Measurements from ENCODE around the gene ACKR3. TPM values are rescaled to one million over a fixed set of nuclear protein-coding genes. Genes with fewer than 3 reads are reported as not detected.

ACKR3 gene
- total RNA-seq, 1 donor from 2014 or later: 9.1 TPM

DNA sequence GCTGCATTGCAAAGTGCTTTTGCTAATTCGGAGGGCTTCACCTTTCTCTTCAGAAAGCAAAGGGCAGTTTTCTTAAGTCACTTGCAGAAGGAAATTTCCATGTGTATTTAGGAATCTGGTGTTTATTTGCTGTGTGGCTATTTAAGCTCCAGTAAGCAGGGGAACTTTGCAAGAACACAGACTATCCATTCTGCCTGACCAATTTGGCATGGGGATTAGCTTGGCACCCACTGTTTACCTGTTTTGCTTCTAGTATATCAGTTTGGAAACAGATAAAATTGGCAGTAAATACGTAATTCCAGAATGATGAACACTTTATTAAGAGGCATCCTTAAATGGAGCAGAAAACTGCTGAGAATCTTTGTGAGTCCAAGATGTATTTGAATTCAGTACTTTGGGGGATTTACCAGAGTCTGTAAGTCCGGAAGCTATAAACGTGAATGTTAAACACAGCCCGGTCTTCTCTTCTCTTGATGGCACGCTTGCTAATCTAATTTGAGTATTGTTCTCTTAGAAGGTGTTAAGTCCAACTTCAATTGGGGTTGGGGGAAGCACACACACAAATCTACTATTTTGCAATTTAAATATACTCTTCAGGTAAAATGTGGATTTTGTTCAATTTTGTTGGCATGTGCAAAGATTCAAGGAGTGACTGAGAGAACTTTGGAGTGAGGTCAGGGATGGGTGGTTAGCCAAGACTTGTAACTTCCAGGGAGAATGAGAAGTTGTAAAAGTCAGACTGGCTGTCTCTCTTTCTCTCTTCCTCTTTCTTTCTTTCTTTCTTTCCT is 650 bp downstream of the ACKR3 start:
- intact Hi-C loops (cut with DNase I): no loop called here
- Histone ChIP-seq H3K27ac (no peak overlapping the region), H3K4me1 (peaks cover 22% of the 10 kb centered on the region), H3K27me3 (peaks cover 5% of the 10 kb centered on the region), H3K4me3 (peak overlapping the region; percentile 38), H3K36me3 (no peaks in the 10 kb centered on the region), H3K9me3 (no peaks in the 10 kb centered on the region)
- ATAC-seq (no peak), DNase-seq (no peak)
- TF ChIP-seq, protein P1, sequence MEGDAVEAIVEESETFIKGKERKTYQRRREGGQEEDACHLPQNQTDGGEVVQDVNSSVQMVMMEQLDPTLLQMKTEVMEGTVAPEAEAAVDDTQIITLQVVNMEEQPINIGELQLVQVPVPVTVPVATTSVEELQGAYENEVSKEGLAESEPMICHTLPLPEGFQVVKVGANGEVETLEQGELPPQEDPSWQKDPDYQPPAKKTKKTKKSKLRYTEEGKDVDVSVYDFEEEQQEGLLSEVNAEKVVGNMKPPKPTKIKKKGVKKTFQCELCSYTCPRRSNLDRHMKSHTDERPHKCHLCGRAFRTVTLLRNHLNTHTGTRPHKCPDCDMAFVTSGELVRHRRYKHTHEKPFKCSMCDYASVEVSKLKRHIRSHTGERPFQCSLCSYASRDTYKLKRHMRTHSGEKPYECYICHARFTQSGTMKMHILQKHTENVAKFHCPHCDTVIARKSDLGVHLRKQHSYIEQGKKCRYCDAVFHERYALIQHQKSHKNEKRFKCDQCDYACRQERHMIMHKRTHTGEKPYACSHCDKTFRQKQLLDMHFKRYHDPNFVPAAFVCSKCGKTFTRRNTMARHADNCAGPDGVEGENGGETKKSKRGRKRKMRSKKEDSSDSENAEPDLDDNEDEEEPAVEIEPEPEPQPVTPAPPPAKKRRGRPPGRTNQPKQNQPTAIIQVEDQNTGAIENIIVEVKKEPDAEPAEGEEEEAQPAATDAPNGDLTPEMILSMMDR (IDR thresholded peaks at IDR 0.05): no peak

DNA sequence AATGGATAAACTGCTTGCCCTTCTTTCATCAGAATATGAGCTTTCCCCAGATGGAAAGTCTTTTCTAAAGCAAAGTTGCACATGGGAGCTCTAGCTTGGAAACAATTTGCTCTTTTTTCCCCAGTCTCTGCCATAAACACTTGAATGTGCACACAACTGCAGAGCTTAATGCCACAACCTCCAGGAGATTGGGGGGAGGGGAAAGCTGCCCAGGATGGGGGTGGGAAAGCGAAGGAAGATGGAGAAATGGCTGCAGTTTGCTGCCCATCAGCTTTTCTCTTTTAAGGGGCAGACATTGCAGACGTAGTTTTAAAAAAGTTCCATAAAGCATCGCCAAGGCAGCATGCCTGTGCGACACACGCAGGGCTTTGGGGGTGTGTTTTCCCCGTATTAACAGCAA is 1.5 kb downstream of the ACKR3 start:
- intact Hi-C loops (cut with DNase I): no loop called here
- Histone ChIP-seq H3K27me3 (peaks cover 5% of the 10 kb centered on the region), H3K4me1 (peaks cover 22% of the 10 kb centered on the region), H3K27ac (no peak overlapping the region), H3K4me3 (peak overlapping the region; percentile 38), H3K36me3 (no peaks in the 10 kb centered on the region), H3K9me3 (no peaks in the 10 kb centered on the region)
- ATAC-seq: no peak
- TF ChIP-seq, protein P1 (IDR thresholded peaks at IDR 0.05): no peak
- no peak for DNase-seq

DNA sequence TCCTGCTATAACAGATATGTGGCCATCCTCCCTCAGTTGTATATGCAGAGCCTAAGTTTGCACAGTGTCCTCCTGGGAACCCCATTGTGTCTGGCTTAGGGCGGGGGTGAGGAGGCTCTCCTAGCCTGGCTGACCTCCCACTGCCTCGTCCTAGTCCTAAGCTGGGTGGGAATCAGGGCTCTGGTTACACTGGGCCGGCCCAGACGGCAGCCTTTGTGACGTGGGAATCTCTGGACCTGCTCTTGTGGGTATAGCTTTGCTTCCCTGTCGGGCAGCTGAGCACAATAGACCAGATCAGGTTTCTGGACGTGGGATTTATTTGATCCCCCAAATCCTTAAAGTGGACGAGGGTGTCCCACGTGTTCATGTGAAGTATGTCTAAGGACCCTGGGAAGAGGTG is 2.9 kb downstream of the ACKR3 start:
- Histone ChIP-seq H3K27me3 (peaks cover 5% of the 10 kb centered on the region), H3K9me3 (no peaks in the 10 kb centered on the region), H3K36me3 (no peaks in the 10 kb centered on the region), H3K4me3 (no peak overlapping the region), H3K4me1 (peaks cover 22% of the 10 kb centered on the region), H3K27ac (no peak overlapping the region)
- TF ChIP-seq, protein P1 (IDR thresholded peaks at IDR 0.05): no peak
- intact Hi-C loops (cut with DNase I): no loop called here
- ATAC-seq (no peak), DNase-seq (no peak)

DNA sequence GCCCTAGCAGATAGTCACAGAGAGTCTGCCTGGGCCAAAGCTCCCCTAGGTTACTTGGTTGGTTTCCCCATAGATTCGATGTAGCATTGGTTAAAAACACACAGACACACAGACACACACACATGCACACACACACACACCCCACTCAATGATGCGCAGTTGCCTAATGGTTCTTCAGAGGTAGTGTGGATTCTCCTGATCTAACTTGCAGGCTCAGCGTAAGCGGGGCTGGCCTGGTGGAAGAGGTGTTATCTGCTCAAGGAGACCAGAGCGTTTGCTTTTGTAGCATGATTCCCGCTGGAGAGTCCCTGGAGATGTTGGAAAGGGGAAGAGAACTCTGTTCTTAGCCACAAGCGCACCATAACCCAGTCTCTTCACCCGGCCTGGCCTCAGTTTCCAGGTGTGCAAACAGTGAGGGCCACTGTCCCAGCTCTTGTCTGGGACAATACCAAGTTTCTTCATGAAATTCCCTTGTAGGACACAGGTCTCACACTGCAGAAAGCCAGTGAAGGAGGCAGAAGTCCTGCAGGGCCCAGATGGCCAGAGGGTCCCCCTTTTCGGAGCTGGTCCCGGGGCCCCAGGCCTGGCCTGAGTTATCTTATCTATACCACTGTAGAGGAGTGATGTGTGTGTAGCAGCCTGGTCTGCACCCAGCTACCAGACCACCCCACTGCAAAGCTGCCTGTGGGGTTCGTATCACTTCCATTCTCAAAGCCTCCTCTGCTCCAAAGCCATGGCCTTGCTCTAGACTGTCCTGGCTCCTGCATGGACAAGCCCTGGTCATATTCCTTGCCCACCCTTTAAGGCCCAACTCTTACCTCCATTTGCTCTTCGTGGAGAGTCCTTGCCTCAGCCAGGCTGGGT is 3.7 kb downstream of the ACKR3 start:
- H3K27ac ChIP-seq: no peak overlapping the region
- DNase-seq (no peak), ATAC-seq (no peak)
- H3K4me1 ChIP-seq: peaks cover 18% of the 10 kb centered on the region
- peaks cover 5% of the 10 kb centered on the region for H3K27me3 ChIP-seq
- H3K36me3 ChIP-seq: no peaks in the 10 kb centered on the region
- H3K9me3 ChIP-seq: no peaks in the 10 kb centered on the region
- H3K4me3 ChIP-seq: no peak overlapping the region
- TF ChIP-seq, protein P1 (IDR thresholded peaks at IDR 0.05): no peak
- intact Hi-C loops (cut with DNase I): no loop called here

DNA sequence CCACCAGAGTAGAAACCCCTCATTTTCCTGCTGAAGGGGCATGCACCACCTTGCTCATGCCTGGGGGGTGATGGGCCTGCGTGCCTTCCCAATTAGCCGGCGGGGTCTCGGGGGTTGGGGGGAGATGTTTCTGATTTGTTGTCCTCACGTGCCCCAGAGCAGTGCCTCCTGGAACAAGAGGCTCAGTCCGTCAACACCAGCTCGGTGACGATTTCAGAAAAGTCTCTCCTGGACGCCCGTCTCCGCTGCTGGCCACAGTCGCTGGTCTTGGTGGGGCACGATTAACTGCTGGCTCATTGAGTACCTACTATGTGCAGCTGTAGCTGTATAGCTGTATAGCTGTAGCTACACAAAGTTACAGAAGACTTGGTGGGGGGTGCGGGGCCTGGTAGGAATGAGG is 4.4 kb downstream of the ACKR3 start:
- H3K4me1 ChIP-seq: peaks cover 15% of the 10 kb centered on the region
- H3K27ac ChIP-seq: no peak overlapping the region
- intact Hi-C loops (cut with DNase I): no loop called here
- H3K9me3 ChIP-seq: no peaks in the 10 kb centered on the region
- no peaks in the 10 kb centered on the region for H3K36me3 ChIP-seq
- DNase-seq (no peak), ATAC-seq (no peak)
- no peak overlapping the region for H3K4me3 ChIP-seq
- TF ChIP-seq, protein P1 (IDR thresholded peaks at IDR 0.05): no peak
- peaks cover 5% of the 10 kb centered on the region for H3K27me3 ChIP-seq
